ENCODE results near the gene DGLUCY.

DNA sequence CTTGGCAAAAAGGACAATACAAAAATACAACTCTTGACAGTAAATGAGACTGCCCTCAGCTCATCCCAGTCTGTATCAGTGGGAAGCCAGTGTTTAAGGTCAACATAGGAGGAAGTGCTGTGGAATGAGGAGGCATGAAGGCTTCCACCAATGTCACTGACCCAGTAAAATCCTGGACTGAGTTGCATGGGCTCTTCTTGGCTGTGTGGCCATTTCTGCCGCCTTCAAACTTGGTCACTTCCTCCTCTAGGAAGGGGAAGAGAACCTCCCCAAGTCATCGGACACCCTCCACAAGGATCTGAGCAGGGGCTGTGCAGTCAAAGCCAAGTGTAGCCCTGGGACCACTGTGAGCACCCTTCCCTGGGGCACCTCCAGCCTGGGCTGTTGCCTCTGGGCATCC, 118.7 kb downstream of the DGLUCY start:
- TF ChIP-seq CTCF (IDR thresholded peaks at IDR 0.05 in 2 of 3, conservative IDR thresholded peaks at IDR 0.05 in 1 of 3; ENCODE audit: borderline replicate concordance in 1 of 3, insufficient read depth in 1 of 3, low read depth in 2 of 3, low read length in 2 of 3): no peak
- no peak for TF ChIP-seq POLR2A (IDR thresholded peaks at IDR 0.05; ENCODE audit: borderline replicate concordance, extremely low read depth, insufficient read depth, insufficient read length)
- no peak for TF ChIP-seq JUND (IDR thresholded peaks at IDR 0.05)
- no peak for TF ChIP-seq CBX3 (IDR thresholded peaks at IDR 0.05; ENCODE audit: low read depth)
- TF ChIP-seq REST (IDR thresholded peaks at IDR 0.05; ENCODE audit: low read depth): no peak
- no peak for TF ChIP-seq TCF7L2 (IDR thresholded peaks at IDR 0.05; ENCODE audit: borderline replicate concordance, extremely low read depth, insufficient read depth, insufficient read length)
- no peak for TF ChIP-seq POLR2AphosphoS5 (IDR thresholded peaks at IDR 0.05; ENCODE audit: low read depth, low read length)
- TF ChIP-seq CEBPB (IDR thresholded peaks at IDR 0.05; ENCODE audit: low read depth): no peak
- TF ChIP-seq SIN3A (IDR thresholded peaks at IDR 0.05; ENCODE audit: low read depth): no peak
- TF ChIP-seq MAX (IDR thresholded peaks at IDR 0.05): no peak
- TF ChIP-seq, protein P1, sequence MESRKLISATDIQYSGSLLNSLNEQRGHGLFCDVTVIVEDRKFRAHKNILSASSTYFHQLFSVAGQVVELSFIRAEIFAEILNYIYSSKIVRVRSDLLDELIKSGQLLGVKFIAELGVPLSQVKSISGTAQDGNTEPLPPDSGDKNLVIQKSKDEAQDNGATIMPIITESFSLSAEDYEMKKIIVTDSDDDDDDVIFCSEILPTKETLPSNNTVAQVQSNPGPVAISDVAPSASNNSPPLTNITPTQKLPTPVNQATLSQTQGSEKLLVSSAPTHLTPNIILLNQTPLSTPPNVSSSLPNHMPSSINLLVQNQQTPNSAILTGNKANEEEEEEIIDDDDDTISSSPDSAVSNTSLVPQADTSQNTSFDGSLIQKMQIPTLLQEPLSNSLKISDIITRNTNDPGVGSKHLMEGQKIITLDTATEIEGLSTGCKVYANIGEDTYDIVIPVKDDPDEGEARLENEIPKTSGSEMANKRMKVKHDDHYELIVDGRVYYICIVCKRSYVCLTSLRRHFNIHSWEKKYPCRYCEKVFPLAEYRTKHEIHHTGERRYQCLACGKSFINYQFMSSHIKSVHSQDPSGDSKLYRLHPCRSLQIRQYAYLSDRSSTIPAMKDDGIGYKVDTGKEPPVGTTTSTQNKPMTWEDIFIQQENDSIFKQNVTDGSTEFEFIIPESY (IDR thresholded peaks at IDR 0.05; ENCODE audit: extremely low read depth, insufficient replicate concordance, low read length): no peak
- no peak for TF ChIP-seq EZH2 (IDR thresholded peaks at IDR 0.05)
- no peak for TF ChIP-seq SRF (IDR thresholded peaks at IDR 0.05; ENCODE audit: low read depth)
- no peak for TF ChIP-seq EZH2phosphoT487 (IDR thresholded peaks at IDR 0.05; ENCODE audit: borderline replicate concordance)
